ENCODE data around the gene NBEAL1.

NBEAL1 gene

GRCh38 chr2:203237346-203238238, 222.9 kb downstream of the NBEAL1 start:
- TF ChIP-seq CTCF (IDR thresholded peaks at IDR 0.05; ENCODE audit: borderline replicate concordance, insufficient read depth, low read depth, low read length) = no peak

GRCh38 chr2:203238292-203238703, 223.6 kb downstream of the NBEAL1 start:
- H3K4me3 ChIP-seq (ENCODE audit: low read depth, low read length) = peak overlapping the region; percentile 54
- no peak for TF ChIP-seq CTCF (IDR thresholded peaks at IDR 0.05; ENCODE audit: borderline replicate concordance, insufficient read depth, low read depth, low read length)

More at GRCh38 chr2:203237346-203238238, 222.9 kb downstream of the NBEAL1 start:
- H3K4me3 ChIP-seq (ENCODE audit: low read depth, low read length) = no peak overlapping the region

GRCh38 chr2:203238704-203239526, 224.2 kb downstream of the NBEAL1 start, which contains the start of gene CYP20A1:
Gene CYP20A1, plus strand, starts transcription at chr2:203239018. Its CDS starts 45 bp downstream, at chr2:203239063.
- peak; percentile 22; the same call in 1 of the 2 replicates for TF ChIP-seq CTCF (IDR thresholded peaks at IDR 0.05; ENCODE audit: borderline replicate concordance, insufficient read depth, low read depth, low read length)
- H3K4me3 ChIP-seq (ENCODE audit: low read depth, low read length) = peak within 1 kb of the TSS; percentile 54

GRCh38 chr2:203240491-203240890, 225.8 kb downstream of the NBEAL1 start:
- no peak for TF ChIP-seq CTCF (IDR thresholded peaks at IDR 0.05; ENCODE audit: borderline replicate concordance, insufficient read depth, low read depth, low read length)
- no peak overlapping the region for H3K4me3 ChIP-seq (ENCODE audit: low read depth, low read length)

GRCh38 chr2:203242518-203242917, 227.8 kb downstream of the NBEAL1 start:
- no peak overlapping the region for H3K4me3 ChIP-seq (ENCODE audit: low read depth, low read length)
- TF ChIP-seq CTCF (IDR thresholded peaks at IDR 0.05; ENCODE audit: borderline replicate concordance, insufficient read depth, low read depth, low read length) = no peak

- H3K4me3 ChIP-seq (ENCODE audit: low read depth, low read length) = no peak overlapping the region
- TF ChIP-seq CTCF (IDR thresholded peaks at IDR 0.05; ENCODE audit: borderline replicate concordance, insufficient read depth, low read depth, low read length) = no peak
Observed at GRCh38 chr2:203246646-203247045, 232.0 kb downstream of the NBEAL1 start.

Measured in GM12875 (cell line).